AG04449 (cell line): ENCODE results near the gene TMX3.

Source experiments
- CTCF ChIA-PET: fragments of 350-600 bp; formaldehyde crosslinking; extraction: SDS; loops from one replicate; lab custom pipeline; 2021; ENCODE audit warnings: antibody characterized with exemption; lab: Yijun Ruan, JAX
- POLR2A ChIA-PET: fragments of 400-600, 350-600 bp; formaldehyde crosslinking; extraction: SDS; loops from one replicate; lab custom pipeline; 2020; ENCODE audit warnings: antibody characterized with exemption, inconsistent platforms; lab: Yijun Ruan, JAX
- DNase-seq: peaks from one replicate; pipeline ENCODE4 v3.0.0-alpha.2; 2010; ENCODE audit warnings: low read depth, low spot score
- H3K4me3 ChIP-seq: 2 replicates; pipeline ENCODE4 v1.5.1; 2011; ENCODE audit warnings: low read depth, mild to moderate bottlenecking, control low read depth, low read length
- TF ChIP-seq, protein P1 (sequence below): IDR thresholded peaks from one replicate; pipeline ENCODE4 v1.5.1; 2011; ENCODE audit warnings: mild to moderate bottlenecking, moderate library complexity, low read length, control low read depth, inconsistent platforms; ENCODE audit not compliant: insufficient read depth; ENCODE audit errors: missing control alignments

Gene TMX3

DNA sequence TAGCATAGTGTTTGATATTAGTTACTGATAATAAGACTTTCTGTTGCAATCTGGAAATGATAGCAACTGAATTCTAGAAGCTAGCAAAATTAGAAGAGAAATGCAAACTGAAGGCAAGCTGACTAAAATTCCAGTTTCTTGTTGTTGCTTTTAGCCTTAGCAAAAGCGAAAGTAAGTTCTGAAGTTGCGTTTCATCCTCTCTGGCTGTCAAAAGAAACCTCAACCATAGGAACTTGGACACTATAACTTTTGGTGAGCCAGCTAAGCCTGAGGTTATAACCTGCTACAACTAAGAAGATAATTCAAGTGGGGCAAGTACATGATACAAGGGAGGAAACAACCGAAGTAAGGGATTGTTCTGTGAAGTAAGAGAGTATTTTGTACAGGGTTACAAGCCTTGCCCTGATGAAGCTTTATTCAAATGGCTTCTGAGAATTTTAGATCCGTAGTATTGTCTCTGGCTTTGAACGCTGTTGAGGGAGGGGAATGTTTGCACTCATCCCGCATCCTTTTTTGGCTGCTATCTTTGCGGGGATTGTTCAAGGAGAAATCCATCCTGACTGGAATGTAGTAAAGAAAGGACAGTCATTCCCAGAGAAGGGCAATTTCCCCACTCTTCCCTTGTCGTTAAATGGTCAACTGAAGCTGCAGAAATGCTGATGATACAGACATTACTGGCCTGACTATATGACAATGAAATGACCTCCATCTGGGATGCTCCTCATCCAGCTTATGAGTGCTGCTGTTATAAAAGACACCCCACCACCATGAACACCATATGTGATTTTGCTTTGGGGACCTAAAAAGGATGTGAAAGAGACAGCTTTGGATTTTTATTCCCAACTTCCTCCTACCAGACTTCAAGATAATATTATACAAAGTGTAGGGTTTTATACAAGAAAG, 7.0 kb upstream of the TMX3 start:
- H3K4me3 ChIP-seq, result no peak overlapping the region
- CTCF ChIA-PET, result interaction anchor here (1.1 to 1.5 kb wide), 2 partner anchors 12 to 63 kb away, joined by 3 to 4 read pairs; no protein-coding TSS in a partner anchor
- TF ChIP-seq, protein P1, sequence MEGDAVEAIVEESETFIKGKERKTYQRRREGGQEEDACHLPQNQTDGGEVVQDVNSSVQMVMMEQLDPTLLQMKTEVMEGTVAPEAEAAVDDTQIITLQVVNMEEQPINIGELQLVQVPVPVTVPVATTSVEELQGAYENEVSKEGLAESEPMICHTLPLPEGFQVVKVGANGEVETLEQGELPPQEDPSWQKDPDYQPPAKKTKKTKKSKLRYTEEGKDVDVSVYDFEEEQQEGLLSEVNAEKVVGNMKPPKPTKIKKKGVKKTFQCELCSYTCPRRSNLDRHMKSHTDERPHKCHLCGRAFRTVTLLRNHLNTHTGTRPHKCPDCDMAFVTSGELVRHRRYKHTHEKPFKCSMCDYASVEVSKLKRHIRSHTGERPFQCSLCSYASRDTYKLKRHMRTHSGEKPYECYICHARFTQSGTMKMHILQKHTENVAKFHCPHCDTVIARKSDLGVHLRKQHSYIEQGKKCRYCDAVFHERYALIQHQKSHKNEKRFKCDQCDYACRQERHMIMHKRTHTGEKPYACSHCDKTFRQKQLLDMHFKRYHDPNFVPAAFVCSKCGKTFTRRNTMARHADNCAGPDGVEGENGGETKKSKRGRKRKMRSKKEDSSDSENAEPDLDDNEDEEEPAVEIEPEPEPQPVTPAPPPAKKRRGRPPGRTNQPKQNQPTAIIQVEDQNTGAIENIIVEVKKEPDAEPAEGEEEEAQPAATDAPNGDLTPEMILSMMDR, result no peak
- DNase-seq, result no peak
- POLR2A ChIA-PET, result no interaction called here

DNA sequence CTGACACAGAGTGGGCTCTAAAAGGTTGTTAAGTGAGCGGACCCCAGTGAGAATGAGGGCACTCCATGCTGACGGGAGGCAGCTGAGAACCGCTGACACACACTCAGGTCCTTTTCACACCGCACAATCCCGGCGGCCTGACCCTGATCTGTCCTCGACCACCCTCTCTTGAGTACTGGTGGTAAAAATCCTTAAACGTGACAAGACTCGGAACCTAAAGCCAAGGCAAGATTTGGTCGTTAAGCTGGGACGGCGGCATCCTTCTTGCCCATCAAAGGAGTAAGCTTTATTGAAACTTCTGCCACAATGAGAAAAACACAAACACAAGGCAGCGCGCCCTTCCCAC, 569 bp downstream of the TMX3 start:
- peak overlapping the region; percentile 70 for H3K4me3 ChIP-seq
- ChIA-PET CTCF (interaction anchor here (1.3 kb wide), 2 partner anchors 19 to 1496 kb away, joined by 3 read pairs; no protein-coding TSS in a partner anchor), POLR2A (no interaction called here)
- TF ChIP-seq, protein P1, result no peak
- no peak for DNase-seq

GRCh38 chr18:68713796-68714195, 1.1 kb downstream of the TMX3 start:
- no peak for DNase-seq
- TF ChIP-seq, protein P1, result no peak
- ChIA-PET POLR2A (no interaction called here), CTCF (interaction anchor here (1.3 kb wide), 2 partner anchors 19 to 1496 kb away, joined by 3 read pairs; no protein-coding TSS in a partner anchor)
- peak overlapping the region; percentile 70 for H3K4me3 ChIP-seq

- H3K4me3 ChIP-seq, result no peak overlapping the region
- TF ChIP-seq, protein P1, result no peak
- ChIA-PET CTCF (interaction anchor here (1.3 kb wide), 1 partner anchor 1495 kb away, joined by 3 read pairs; no protein-coding TSS in a partner anchor), POLR2A (no interaction called here)
- no peak for DNase-seq
Measured at GRCh38 chr18:68713131-68713530, 1.8 kb downstream of the TMX3 start.

GRCh38 chr18:68707646-68708045, 7.3 kb downstream of the TMX3 start:
- TF ChIP-seq, protein P1, result no peak
- H3K4me3 ChIP-seq, result no peak overlapping the region
- no peak for DNase-seq
- ChIA-PET POLR2A (no interaction called here), CTCF (no interaction called here)

DNA sequence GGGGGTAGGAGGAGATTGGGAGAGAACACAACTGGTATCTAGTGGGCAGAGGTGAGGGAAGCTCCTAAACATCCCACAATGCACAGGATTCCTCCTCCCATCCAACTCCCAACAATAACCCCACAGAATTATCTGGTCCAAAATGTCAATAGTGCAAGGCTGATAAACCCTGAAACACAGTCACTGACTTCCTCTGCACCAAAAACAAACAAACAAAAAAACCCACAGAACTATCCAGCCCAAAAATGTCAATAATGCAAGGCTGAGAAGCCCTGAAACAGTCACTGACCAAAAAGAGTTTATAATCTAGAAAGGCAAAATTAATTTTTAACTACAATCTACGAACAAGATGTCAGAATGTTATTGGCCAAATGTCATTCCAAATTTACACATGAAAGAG, 9.8 kb downstream of the TMX3 start:
- DNase-seq, result no peak
- TF ChIP-seq, protein P1, result no peak
- CTCF ChIA-PET, result no interaction called here
- no peak overlapping the region for H3K4me3 ChIP-seq
- POLR2A ChIA-PET, result no interaction called here
